Activated naive CD8-positive, alpha-beta T cell treated with anti-CD3 and anti-CD28 coated beads, Interleukin-2, amount 50 U/mL, for 24 hours (primary cell): ENCODE measurements around the gene TMEM132E.
"Not testable (repeated sequence)": the region's sequence is repeated elsewhere in the genome, so short reads cannot be mapped to it uniquely, and the experiment has no call there.

Experiments used
- ATAC-seq: fragments of 150-1000 bp; cut with Tn5 transposase; one replicate; pipeline ENCODE4 v1.10.0; 2021
- DNase-seq: peaks from one replicate; pipeline ENCODE4 v3.0.0; 2021
- H3K27ac Mint-ChIP-seq: one replicate; pipeline ENCODE4 v1.8.0; 2021; ENCODE audit warnings: mild to moderate bottlenecking, mixed read lengths
- H3K27me3 Mint-ChIP-seq: one replicate; pipeline ENCODE4 v1.8.0; 2021; ENCODE audit warnings: mixed read lengths
- H3K36me3 Mint-ChIP-seq: one replicate; pipeline ENCODE4 v1.8.0; 2021; ENCODE audit warnings: low read depth, mixed read lengths
- H3K4me1 Mint-ChIP-seq: one replicate; pipeline ENCODE4 v1.8.0; 2021; ENCODE audit warnings: mixed read lengths
- H3K4me3 Mint-ChIP-seq: one replicate; pipeline ENCODE4 v1.8.0; 2021; ENCODE audit warnings: mild to moderate bottlenecking, moderate library complexity, mixed read lengths
- H3K9me3 Mint-ChIP-seq: one replicate; pipeline ENCODE4 v1.8.0; 2021; ENCODE audit warnings: mixed read lengths

The TMEM132E gene, protein sequence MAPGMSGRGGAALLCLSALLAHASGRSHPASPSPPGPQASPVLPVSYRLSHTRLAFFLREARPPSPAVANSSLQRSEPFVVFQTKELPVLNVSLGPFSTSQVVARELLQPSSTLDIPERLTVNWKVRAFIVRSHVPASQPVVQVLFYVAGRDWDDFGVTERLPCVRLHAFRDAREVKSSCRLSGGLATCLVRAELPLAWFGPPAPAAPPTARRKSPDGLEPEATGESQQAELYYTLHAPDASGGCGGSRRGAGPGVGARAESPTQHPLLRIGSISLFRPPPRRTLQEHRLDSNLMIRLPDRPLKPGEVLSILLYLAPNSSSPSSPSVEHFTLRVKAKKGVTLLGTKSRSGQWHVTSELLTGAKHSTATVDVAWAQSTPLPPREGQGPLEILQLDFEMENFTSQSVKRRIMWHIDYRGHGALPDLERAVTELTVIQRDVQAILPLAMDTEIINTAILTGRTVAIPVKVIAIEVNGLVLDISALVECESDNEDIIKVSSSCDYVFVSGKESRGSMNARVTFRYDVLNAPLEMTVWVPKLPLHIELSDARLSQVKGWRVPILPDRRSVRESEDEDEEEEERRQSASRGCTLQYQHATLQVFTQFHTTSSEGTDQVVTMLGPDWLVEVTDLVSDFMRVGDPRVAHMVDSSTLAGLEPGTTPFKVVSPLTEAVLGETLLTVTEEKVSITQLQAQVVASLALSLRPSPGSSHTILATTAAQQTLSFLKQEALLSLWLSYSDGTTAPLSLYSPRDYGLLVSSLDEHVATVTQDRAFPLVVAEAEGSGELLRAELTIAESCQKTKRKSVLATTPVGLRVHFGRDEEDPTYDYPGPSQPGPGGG (N-terminal part only)

DNA sequence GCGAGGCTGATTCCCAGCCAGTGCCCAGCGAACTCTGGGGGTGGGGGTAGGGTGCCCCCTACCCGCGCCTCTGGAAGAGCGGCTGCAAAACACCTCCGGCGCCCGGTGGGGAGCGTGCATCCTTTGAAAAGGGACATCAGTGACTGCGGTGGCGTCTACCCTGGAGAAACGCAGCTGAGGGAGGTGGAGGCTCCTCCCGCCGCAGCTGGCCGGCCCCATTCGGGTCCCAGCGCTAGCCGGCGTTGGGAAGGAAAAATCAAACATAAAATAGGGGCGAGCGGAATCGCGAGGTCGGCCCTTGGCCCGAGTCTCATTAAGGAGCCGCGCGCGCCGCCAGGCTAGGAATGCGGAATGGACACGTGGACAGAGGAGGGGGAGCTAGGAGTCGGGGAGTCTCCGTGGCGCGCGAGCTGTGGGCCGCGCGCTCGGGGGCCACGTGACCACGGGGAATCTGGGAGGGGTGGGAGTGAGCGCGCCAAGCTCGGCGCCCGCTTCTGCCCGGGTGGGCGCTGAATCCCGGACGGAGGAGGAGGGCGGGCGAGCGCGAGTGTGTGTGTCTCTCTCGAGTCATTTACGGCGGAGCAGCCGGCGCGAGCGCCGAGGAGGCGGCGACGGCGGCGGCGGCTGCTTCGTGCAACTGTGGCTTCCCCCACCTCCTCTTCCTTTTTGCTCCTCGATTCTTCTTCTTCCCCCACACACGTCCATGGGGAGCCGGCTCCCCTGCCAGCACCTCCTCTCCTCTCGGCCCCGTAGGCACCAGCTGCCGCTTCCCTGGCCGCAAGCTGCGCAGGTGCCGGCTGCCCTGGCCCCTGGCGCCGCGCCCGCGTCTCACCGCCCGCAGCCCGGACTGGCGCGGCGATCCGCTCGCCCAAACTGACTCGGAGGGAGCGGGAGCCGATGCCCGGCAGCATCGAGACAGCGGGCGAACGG, at the start of gene TMEM132E:
TSS of gene TMEM132E (plus strand) at position 566 of the 930 bp plus-strand sequence. CDS start 1,495 bp downstream, outside the sequence.
- H3K4me3 Mint-ChIP-seq, result peak within 1 kb of the TSS; percentile 64
- no peak within 1 kb of the TSS for H3K27ac Mint-ChIP-seq
- no peaks in the 10 kb centered on the region for H3K36me3 Mint-ChIP-seq
- H3K4me1 Mint-ChIP-seq, result peaks cover 8% of the 10 kb centered on the region
- peaks cover 66% of the 10 kb centered on the region for H3K27me3 Mint-ChIP-seq
- ATAC-seq, result no peak
- H3K9me3 Mint-ChIP-seq, result no peaks in the 10 kb centered on the region
- peak; percentile 23 for DNase-seq

DNA sequence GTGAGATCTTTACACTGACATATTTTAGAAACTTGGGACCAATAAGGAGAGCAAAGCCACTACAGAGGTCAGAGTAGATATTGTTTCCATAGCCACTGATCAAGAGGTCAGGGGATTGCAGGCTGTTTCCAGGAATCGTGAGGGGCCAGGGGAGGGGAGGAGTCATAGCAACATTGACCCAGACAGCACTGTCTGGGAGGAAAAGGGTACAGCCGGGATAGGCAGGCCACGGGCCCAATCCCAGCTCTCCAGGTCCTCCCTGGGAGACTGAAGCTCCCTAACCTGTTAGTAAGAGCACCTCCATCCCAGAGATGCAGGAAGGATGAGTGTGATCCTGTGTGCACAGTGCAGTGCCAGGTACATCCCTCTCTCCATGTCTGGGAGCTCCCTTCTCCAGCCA, 48.5 kb upstream of the TMEM132E start:
- H3K4me1 Mint-ChIP-seq, result no peaks in the 10 kb centered on the region
- H3K27me3 Mint-ChIP-seq, result peaks cover 30% of the 10 kb centered on the region
- H3K27ac Mint-ChIP-seq, result no peak overlapping the region
- ATAC-seq (no peak), DNase-seq (no peak)
- H3K4me3 Mint-ChIP-seq, result no peak overlapping the region
- no peaks in the 10 kb centered on the region for H3K9me3 Mint-ChIP-seq
- H3K36me3 Mint-ChIP-seq, result no peaks in the 10 kb centered on the region

DNA sequence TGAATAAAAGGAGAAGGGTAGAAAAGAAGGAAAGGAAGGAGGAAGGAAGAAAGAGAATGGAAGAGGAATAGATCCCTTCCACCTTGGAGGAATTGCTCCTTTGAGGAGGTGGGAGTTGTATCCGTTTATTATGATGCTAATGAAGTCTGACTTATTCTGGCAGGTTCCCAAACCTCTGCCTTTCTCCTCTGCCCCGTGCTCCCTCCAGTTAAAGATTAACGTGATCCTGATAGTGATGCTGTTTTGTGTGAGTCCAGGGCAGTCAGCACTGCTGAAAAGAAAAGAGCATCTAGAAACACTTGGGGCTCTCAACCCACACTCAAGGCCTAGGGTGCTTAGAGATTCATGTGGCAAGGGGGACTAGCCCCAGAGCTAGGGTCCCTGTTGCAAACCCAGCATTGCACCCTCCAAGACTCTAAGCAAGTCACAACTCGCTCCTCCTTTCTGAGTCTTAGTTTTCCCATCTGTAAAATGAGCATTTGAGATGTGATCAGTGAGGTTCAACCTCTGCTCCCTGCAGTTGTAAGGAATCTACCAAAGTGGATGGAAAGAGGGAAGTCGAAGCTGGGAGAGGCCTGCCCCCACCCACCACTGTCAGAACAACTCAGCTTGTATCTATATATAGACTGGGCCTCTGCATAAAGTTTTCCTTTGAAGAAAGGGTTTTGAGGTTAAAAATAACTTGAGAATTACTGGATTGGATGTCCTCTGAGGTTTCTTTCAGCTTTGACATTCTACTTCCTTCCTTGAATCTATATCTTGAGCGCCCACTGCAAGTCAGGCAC, 46.9 kb upstream of the TMEM132E start:
- no peaks in the 10 kb centered on the region for H3K36me3 Mint-ChIP-seq
- ATAC-seq, result no peak

DNA sequence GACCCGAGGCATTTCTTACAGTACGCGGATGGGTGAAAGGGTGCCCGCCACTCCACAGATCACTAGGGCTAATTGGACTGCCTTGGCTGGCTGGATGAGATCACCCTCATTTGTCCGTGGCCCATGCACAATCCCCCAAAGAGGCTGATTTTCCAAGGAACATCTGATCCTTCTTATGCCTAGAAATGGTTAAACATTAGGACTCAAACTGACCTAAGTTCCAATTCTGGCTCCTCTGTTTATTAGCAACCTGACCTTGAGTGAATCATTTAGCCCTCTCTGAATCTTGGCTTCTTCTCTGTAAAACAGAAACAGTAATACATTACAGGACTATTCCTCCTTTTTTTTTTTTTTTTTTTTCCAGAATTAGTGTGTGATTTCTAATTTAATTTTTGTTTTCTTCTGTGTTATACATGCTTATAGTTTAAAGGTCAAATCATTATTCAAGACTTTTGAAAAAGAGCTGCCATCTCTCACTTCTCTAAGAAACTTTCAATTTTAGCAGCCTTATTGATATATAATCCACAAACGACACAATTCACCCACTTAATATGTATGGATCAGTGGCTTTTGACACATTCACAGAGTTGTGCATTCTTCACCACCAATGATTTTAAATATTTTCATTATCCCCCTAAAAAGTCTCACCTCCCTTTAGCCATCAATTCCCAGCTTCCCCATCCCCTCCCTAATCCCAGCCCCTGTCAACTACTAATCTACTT, 45.4 kb upstream of the TMEM132E start:
- no peaks in the 10 kb centered on the region for H3K9me3 Mint-ChIP-seq
- no peaks in the 10 kb centered on the region for H3K36me3 Mint-ChIP-seq
- H3K4me3 Mint-ChIP-seq, result no peak overlapping the region
- H3K4me1 Mint-ChIP-seq, result no peaks in the 10 kb centered on the region
- peaks cover 35% of the 10 kb centered on the region for H3K27me3 Mint-ChIP-seq
- no peak overlapping the region for H3K27ac Mint-ChIP-seq
- ATAC-seq (no peak), DNase-seq (no peak)

More for the DNA sequence above, 46.9 kb upstream of the TMEM132E start:
- Mint-ChIP-seq H3K4me3 (no peak overlapping the region), H3K27me3 (peaks cover 33% of the 10 kb centered on the region), H3K9me3 (no peaks in the 10 kb centered on the region), H3K27ac (no peak overlapping the region), H3K4me1 (no peaks in the 10 kb centered on the region)
- no peak for DNase-seq

DNA sequence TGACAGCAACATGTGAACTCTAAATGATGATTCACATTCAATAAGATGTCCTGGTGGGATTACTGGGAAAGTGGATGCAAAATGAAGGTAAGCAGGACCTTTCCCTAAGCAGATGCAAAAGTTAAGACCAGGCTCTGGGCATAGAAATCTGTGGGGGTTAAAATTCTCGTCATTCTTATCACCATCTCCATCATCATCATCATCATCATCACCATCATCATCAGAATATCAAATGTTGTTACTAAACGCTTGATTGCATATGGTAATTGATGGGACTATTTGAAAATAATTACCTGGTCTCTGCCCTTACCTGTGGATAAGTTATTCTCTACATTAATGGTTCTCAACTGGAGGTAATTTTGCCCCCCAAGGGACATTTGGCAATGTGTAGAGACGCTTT, 41.9 kb upstream of the TMEM132E start:
- ATAC-seq (no peak), DNase-seq (no peak)
- H3K27me3 Mint-ChIP-seq, result peaks cover 39% of the 10 kb centered on the region
- H3K9me3 Mint-ChIP-seq, result no peaks in the 10 kb centered on the region
- H3K36me3 Mint-ChIP-seq, result no peaks in the 10 kb centered on the region
- no peak overlapping the region for H3K27ac Mint-ChIP-seq
- no peaks in the 10 kb centered on the region for H3K4me1 Mint-ChIP-seq
- no peak overlapping the region for H3K4me3 Mint-ChIP-seq

DNA sequence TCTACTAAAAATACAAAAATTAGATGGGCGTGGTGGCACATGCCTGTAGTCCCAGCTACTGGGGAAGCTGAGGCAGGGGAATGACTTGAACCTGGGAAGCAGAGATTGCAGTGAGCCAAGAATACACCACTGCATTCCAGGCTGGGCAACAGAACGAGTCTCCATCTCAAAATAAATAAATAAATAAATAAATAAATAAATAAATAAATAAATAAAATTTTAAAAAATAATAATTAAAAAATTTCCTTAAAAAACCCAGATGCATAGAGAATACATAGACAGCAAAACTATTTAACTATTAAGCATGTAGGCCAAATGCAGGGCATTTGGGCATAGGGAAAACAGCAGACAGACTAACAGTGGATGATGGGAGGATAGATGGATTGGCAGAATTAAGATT, 40.8 kb upstream of the TMEM132E start:
- not testable (repeated sequence) for ATAC-seq, H3K9me3 Mint-ChIP-seq, H3K4me1 Mint-ChIP-seq, H3K27ac Mint-ChIP-seq, H3K4me3 Mint-ChIP-seq, H3K36me3 Mint-ChIP-seq, DNase-seq
- H3K27me3 Mint-ChIP-seq, result peaks cover 36% of the 10 kb centered on the region

DNA sequence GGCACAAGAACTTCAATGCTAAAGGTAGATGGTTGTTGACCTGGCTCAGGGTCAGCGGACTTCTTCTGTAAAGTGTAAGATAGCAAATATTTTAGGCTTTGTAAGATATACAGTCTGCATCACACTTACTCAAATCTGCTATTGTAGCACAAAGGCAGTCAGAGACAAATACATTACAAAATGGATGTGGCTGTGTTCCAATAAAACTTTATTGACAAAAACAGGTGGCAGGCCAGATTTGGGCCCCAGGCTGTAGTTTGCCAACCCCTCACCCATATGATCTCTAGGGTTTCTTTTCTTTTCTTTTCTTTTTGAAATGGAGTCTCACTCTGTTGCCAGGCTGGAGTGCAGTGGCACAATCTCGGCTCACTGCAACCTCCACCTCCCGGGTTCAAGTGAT, 39.5 kb upstream of the TMEM132E start:
- Mint-ChIP-seq H3K4me3 (no peak overlapping the region), H3K27ac (no peak overlapping the region), H3K4me1 (no peaks in the 10 kb centered on the region), H3K9me3 (no peaks in the 10 kb centered on the region), H3K36me3 (no peaks in the 10 kb centered on the region), H3K27me3 (peaks cover 38% of the 10 kb centered on the region)
- DNase-seq (no peak), ATAC-seq (no peak)

DNA sequence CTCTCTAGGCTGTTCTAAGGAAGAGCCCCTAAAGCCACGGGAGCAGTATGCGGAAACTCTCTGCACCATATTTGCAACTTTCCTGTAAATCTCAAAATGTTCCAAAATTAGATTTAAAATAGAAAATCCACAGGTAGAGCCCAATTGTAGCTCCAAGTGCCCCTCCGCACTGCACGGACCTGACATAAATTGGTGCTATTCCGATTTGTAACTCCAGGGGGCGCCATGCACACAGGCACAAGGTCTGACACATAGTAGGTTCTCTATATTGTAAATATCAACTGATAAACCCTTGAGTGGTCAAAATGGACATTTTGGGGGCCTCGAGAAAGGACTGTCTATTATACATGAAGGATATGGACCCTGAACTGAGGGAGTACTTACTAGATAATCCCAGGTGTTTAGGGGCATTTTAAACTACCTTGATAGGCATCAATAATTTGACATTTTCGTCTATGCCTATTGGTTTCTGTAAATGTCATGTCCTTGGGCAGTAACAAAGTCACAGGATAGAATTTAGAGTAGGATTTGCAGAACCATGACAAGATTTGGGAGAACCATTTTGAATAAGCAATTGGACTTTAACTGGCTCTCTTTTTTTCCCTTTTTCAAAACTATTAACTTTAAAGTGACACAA, 36.6 kb upstream of the TMEM132E start:
- no peak for ATAC-seq
- Mint-ChIP-seq H3K27ac (no peak overlapping the region), H3K4me1 (no peaks in the 10 kb centered on the region), H3K4me3 (no peak overlapping the region), H3K9me3 (no peaks in the 10 kb centered on the region), H3K27me3 (peaks cover 30% of the 10 kb centered on the region), H3K36me3 (no peaks in the 10 kb centered on the region)
- DNase-seq, result peak; percentile 59

DNA sequence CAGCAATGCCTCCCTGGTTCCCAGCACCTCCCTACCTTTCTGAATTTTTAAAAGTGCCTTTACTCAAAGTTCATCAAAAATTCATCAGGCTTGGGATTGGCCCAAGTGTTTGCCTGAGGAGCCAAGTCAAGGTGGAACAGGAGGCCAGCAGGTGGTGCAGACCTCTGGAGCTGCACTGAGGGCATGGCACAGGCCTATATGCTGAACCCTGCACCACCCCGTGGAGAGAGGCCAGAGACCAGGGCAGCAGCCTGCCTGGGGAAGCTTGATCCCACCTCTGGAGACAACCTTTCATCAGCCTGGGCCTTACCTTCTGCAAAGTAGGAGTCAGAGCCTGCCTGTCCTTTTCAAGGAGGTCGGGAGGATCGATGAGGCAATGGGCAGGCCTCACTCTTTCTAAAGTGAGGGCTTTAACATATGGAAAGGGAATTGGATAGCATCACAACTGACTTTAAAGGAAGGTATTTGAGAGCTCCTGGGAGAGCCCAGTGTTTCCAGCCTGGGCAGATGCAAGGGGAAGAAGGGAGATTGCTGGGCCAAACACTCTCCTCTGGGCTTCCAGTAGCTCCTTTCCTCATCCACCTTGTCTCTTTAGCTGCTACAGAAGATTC, 31.8 kb upstream of the TMEM132E start:
- ATAC-seq, result no peak
- no peak for DNase-seq
- Mint-ChIP-seq H3K36me3 (no peaks in the 10 kb centered on the region), H3K4me1 (no peaks in the 10 kb centered on the region), H3K9me3 (no peaks in the 10 kb centered on the region), H3K27me3 (peaks cover 24% of the 10 kb centered on the region), H3K4me3 (no peak overlapping the region), H3K27ac (no peak overlapping the region)

DNA sequence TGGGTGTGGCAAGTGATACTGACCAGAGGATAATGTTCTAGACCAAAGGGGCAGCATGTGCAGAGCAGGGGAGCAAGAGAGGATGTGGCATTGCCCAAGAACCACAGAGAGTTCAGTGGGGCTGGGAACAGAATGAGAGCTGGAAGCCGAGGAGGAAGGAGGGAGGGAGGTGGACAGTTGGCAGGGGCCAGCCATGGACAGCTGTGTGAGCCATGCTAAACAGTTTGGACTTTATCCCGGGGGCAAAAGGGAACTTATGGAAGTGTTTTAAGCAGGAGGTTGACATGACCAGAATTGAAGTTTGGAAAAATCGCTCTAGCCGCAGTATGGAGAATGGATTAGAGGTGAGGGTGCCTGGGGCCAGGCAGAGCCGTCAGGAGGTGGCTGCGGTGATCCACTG, 29.4 kb upstream of the TMEM132E start:
- no peaks in the 10 kb centered on the region for H3K4me1 Mint-ChIP-seq
- no peak overlapping the region for H3K27ac Mint-ChIP-seq
- DNase-seq (no peak), ATAC-seq (no peak)
- H3K4me3 Mint-ChIP-seq, result no peak overlapping the region
- H3K27me3 Mint-ChIP-seq, result peaks cover 18% of the 10 kb centered on the region
- H3K9me3 Mint-ChIP-seq, result no peaks in the 10 kb centered on the region
- H3K36me3 Mint-ChIP-seq, result no peaks in the 10 kb centered on the region

DNA sequence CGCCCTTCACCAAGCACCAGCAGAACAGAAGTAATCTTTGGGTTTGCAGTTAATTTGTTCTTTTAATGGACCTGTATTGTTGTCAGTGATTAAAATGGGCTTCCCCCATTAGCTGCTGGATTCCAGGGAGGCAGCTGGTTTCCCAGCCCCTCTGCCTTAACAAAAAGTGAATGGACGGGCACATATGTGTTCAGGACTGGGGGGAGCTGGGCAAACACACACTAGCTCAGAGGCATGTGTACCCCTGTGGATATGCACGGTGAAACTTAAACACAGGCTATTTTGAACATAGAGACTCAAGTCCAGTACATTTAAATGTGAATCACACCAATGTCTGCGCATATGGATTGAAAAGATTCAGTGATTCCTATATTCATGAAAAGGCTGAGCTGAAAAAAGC, 25.5 kb upstream of the TMEM132E start:
- no peaks in the 10 kb centered on the region for H3K36me3 Mint-ChIP-seq
- ATAC-seq (no peak), DNase-seq (no peak)
- H3K4me3 Mint-ChIP-seq, result no peak overlapping the region
- no peaks in the 10 kb centered on the region for H3K4me1 Mint-ChIP-seq
- no peak overlapping the region for H3K27ac Mint-ChIP-seq
- H3K9me3 Mint-ChIP-seq, result no peaks in the 10 kb centered on the region
- H3K27me3 Mint-ChIP-seq, result peaks cover 16% of the 10 kb centered on the region

DNA sequence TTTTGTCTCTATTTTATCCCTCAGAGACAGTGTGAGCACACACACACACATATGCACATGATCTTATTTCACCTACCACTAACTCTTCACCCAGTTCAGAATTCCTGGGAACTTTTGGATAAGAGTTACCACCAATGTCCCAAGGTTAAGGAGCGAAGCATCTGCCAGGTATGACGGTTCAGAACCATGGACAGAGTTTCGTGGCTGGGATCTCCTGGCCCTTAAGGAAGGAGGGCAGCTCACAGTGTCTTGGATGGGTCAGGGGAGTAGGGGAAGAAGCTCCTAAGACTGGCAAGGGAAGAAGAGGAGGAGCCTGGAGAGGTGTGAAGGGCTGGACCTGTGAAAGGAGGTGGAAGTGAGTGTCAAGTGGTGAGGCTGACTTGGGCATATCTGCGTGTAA, 23.0 kb upstream of the TMEM132E start:
- Mint-ChIP-seq H3K27me3 (peaks cover 12% of the 10 kb centered on the region), H3K27ac (no peak overlapping the region), H3K4me3 (no peak overlapping the region), H3K4me1 (no peaks in the 10 kb centered on the region), H3K36me3 (no peaks in the 10 kb centered on the region), H3K9me3 (no peaks in the 10 kb centered on the region)
- DNase-seq (no peak), ATAC-seq (no peak)
